Measurements from ENCODE around the gene PRMT3.
"Not testable (repeated sequence)": the region's sequence is repeated elsewhere in the genome, so short reads cannot be mapped to it uniquely, and the experiment has no call there.

Gene PRMT3

DNA sequence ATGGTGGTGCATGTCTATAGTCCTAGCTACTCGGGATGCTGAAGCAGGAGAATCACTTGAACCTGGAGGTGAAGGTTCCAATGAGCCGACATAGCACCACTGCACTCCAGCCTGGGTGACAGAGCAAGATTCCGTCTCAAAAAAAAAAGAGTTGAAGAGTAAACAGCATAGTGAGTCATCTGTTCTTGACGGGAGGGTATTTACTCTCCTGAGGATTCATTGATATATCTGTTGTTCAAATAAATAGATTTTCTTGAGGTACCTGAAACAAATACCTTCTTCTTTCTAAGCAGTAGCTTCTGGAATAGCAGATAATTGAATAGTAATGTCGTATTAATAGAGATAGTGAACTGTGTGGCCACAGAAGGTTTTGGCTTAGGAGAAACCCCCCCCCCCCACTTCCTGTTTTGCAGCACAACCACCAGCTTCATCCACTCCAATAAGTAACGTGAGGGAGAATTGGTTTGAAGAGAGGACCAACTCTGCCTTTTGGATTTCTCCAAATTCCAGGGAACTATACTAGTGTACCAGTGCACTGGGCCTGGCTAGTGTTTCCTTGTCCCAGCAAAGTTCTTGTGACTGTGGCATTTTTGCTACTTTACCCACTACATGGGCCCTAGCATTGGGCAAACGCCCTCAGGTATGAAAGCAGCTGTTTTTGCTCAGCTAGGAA lies 90.0 kb downstream of the PRMT3 start:
- no peak for DNase-seq (ENCODE audit: low spot score)
- in situ Hi-C loops (cut with MboI; ENCODE audit: low pct_unique_long_range_greater_than_20kb, low sequenced_read_pairs, unreplicated experiment): no loop called here
- TF ChIP-seq, protein P1, sequence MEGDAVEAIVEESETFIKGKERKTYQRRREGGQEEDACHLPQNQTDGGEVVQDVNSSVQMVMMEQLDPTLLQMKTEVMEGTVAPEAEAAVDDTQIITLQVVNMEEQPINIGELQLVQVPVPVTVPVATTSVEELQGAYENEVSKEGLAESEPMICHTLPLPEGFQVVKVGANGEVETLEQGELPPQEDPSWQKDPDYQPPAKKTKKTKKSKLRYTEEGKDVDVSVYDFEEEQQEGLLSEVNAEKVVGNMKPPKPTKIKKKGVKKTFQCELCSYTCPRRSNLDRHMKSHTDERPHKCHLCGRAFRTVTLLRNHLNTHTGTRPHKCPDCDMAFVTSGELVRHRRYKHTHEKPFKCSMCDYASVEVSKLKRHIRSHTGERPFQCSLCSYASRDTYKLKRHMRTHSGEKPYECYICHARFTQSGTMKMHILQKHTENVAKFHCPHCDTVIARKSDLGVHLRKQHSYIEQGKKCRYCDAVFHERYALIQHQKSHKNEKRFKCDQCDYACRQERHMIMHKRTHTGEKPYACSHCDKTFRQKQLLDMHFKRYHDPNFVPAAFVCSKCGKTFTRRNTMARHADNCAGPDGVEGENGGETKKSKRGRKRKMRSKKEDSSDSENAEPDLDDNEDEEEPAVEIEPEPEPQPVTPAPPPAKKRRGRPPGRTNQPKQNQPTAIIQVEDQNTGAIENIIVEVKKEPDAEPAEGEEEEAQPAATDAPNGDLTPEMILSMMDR (IDR thresholded peaks at IDR 0.05; ENCODE audit: extremely low read depth, insufficient read depth, missing control alignments): no peak

DNA sequence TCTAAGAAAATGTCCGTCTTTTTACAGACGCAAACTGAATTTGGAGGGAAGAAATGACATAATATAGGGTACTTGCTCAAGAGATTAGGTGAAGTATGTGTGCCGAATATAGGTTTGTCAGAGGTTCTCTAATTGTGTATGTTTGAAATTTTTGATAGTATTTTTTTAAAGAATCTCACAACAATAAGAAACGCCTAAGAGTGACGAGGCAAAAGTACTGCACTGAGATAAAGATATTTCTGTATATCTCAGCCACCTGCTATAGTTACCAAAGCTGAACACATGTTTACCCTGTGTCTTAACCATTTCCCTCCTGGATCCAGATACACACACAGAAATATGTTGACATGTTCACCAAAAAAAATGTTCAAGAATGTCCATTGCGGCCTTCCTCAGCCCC lies 92.0 kb downstream of the PRMT3 start:
- TF ChIP-seq, protein P1 (IDR thresholded peaks at IDR 0.05; ENCODE audit: extremely low read depth, insufficient read depth, missing control alignments): no peak
- no peak for DNase-seq (ENCODE audit: low spot score)
- in situ Hi-C loops (cut with MboI; ENCODE audit: low pct_unique_long_range_greater_than_20kb, low sequenced_read_pairs, unreplicated experiment): no loop called here

DNA sequence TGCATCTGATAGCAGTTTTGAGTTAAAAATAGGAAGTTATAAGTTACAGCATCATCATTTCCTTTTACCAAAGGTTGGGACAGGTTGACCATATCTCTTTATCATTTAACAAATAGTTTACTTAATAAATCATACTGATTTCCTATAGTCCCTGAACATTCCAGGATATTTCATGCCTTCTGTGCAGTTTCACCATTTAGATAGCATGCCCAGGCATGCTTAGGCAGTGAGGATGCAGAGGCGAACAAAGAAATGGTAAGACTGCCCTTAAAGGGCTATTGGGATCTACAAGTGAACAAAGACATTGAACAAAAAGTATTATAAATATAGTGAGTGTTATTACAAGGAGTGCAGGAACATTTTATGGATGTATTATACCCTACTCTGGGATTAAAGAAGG lies 96.4 kb downstream of the PRMT3 start:
- DNase-seq (ENCODE audit: low spot score): no peak
- in situ Hi-C loops (cut with MboI; ENCODE audit: low pct_unique_long_range_greater_than_20kb, low sequenced_read_pairs, unreplicated experiment): no loop called here

DNA sequence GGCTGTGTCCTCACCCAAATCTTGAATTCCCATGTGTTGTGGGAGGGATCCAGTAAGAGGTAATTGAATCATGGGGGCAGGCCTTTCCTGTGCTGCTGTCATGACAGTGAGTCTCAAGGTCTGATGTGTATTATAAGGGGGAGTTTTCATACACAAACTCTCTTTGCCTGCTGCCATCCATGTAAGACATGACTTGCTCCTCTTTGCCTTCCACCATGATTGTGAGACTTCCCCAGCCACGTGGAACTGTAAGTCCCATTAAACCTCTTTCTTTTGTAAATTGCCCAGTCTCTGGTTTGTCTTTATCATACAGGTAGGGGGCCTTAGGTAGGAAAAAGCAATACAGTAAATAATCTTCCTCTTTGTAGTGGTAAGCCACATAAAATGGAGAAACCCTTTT lies 96.9 kb downstream of the PRMT3 start:
- DNase-seq (ENCODE audit: low spot score); in situ Hi-C loops (cut with MboI; ENCODE audit: low pct_unique_long_range_greater_than_20kb, low sequenced_read_pairs, unreplicated experiment): not testable (repeated sequence)

More for the DNA sequence above, 96.4 kb downstream of the PRMT3 start:
- TF ChIP-seq, protein P1 (IDR thresholded peaks at IDR 0.05; ENCODE audit: extremely low read depth, insufficient read depth, missing control alignments): no peak

DNA sequence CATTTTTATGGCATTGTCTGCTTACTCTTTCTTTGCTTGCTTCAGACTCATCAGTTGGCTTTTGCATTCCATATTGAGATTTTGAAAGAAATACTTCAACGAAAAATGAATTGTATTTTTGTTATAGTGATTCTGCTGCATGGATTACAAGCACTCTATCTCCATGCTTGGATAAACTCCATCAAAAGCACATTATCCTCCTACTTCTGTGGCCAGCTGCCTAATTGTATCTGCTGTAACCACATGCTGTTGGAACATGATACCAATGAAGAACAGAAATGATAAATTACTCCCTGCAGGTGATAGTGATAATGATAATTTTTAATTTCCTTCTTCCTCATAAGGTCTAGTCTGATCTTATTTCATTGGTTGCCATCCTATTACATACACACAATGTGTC lies 100.8 kb downstream of the PRMT3 start:
- DNase-seq (ENCODE audit: low spot score): no peak
- TF ChIP-seq, protein P1 (IDR thresholded peaks at IDR 0.05; ENCODE audit: extremely low read depth, insufficient read depth, missing control alignments): no peak
- in situ Hi-C loops (cut with MboI; ENCODE audit: low pct_unique_long_range_greater_than_20kb, low sequenced_read_pairs, unreplicated experiment): no loop called here

DNA sequence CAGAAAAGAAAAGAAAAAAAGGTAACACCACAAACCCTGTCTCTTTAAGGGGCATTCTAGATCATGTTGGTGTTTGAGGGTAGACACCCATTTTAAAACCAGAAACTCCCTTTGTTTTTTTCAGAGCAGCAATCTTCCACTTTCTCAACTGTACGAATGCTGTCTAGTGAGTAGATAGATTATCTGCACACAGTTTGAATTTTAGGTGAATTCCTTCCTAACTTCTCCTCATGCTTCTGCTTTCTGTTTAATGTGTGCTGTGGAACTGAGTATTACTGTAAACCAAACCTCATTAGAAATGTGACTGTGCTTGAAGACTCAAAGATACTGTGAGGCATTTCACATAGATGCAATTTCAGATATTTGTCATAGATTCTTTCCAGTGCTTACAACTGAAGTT lies 102.4 kb downstream of the PRMT3 start:
- in situ Hi-C loops (cut with MboI; ENCODE audit: low pct_unique_long_range_greater_than_20kb, low sequenced_read_pairs, unreplicated experiment): no loop called here
- peak; percentile 16 for DNase-seq (ENCODE audit: low spot score)
- TF ChIP-seq, protein P1 (IDR thresholded peaks at IDR 0.05; ENCODE audit: extremely low read depth, insufficient read depth, missing control alignments): no peak

DNA sequence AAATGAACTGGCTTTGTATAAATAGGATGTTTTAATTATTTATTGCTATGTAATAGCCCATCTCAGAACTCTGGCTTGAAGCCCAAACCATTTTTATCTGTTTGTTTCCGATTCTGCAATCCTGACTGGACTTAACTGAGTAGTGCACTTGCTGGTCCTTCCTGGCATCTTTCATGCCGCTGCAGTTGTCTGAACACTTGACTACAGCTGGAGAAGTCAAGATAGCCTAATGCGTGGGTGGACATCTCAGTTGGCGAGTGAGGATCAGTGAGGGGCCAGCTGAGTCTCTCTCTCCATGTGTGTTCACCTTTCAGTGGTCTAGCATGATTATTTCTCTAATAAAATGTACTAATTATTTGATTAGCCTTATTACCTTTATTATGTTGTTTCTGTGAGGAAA lies 105.8 kb downstream of the PRMT3 start:
- TF ChIP-seq, protein P1 (IDR thresholded peaks at IDR 0.05; ENCODE audit: extremely low read depth, insufficient read depth, missing control alignments): no peak
- in situ Hi-C loops (cut with MboI; ENCODE audit: low pct_unique_long_range_greater_than_20kb, low sequenced_read_pairs, unreplicated experiment): no loop called here
- no peak for DNase-seq (ENCODE audit: low spot score)
